ENCODE data around the gene PDP2. TPM values are rescaled to one million over a fixed set of nuclear protein-coding genes. Genes with fewer than 3 reads are reported as not detected.

The PDP2 gene
- total RNA-seq, 6 donors from 2014 or later: 12.3 to 24.6 (median 17.4) TPM

- H3K9me3 ChIP-seq: no peaks in the 10 kb centered on the region
- no peak for ATAC-seq (ENCODE audit: low FRiP score in 2 of 2)
- no peak for DNase-seq
- no peak overlapping the region for H3K27ac ChIP-seq
- no peak overlapping the region for H3K4me3 ChIP-seq
- H3K27me3 ChIP-seq: peaks cover 0 to 18% (median 8%) of the 10 kb centered on the region in 4 donors
- H3K36me3 ChIP-seq: no peaks in the 10 kb centered on the region
- H3K4me1 ChIP-seq: peaks cover 13 to 14% (median 14%) of the 10 kb centered on the region in 4 donors
- 62 to 64% methylated on average over 3 of the region's 3 CpGs for WGBS, 2 donors
- no peak for TF ChIP-seq CTCF (IDR thresholded peaks at IDR 0.05)
- TF ChIP-seq EP300 (IDR thresholded peaks at IDR 0.05): no peak
- TF ChIP-seq POLR2AphosphoS5 (IDR thresholded peaks at IDR 0.05): no peak
- TF ChIP-seq POLR2A (IDR thresholded peaks at IDR 0.05): no peak
Observed at GRCh38 chr16:66840883-66841282, 39.4 kb upstream of the PDP2 start.

GRCh38 chr16:66841366-66841765 is 38.9 kb upstream of the PDP2 start:
- ATAC-seq (ENCODE audit: low FRiP score in 2 of 2) (no peak), DNase-seq (no peak)
- no peak for TF ChIP-seq POLR2A (IDR thresholded peaks at IDR 0.05)
- TF ChIP-seq EP300 (IDR thresholded peaks at IDR 0.05): no peak
- no peak for TF ChIP-seq CTCF (IDR thresholded peaks at IDR 0.05)
- TF ChIP-seq POLR2AphosphoS5 (IDR thresholded peaks at IDR 0.05): no peak
- Histone ChIP-seq H3K4me1 (peaks cover 13 to 14% (median 14%) of the 10 kb centered on the region in 4 donors), H3K27me3 (peaks cover 0 to 18% (median 8%) of the 10 kb centered on the region in 4 donors), H3K9me3 (no peaks in the 10 kb centered on the region), H3K36me3 (no peaks in the 10 kb centered on the region), H3K27ac (no peak overlapping the region), H3K4me3 (no peak overlapping the region)
- 84 to 89% methylated on average over 4 of the region's 4 CpGs for WGBS, 2 donors

GRCh38 chr16:66842765-66843164 is 37.5 kb upstream of the PDP2 start:
- Histone ChIP-seq H3K4me1 (peaks cover 13 to 14% (median 14%) of the 10 kb centered on the region in 4 donors), H3K27me3 (peaks cover 0 to 18% (median 8%) of the 10 kb centered on the region in 4 donors), H3K36me3 (no peaks in the 10 kb centered on the region), H3K4me3 (no peak overlapping the region), H3K27ac (no peak overlapping the region), H3K9me3 (no peaks in the 10 kb centered on the region)
- 80 to 83% methylated on average over 7 of the region's 7 CpGs for WGBS, 2 donors
- TF ChIP-seq CTCF (IDR thresholded peaks at IDR 0.05) (no peak), POLR2AphosphoS5 (IDR thresholded peaks at IDR 0.05) (no peak), POLR2A (IDR thresholded peaks at IDR 0.05) (no peak), EP300 (IDR thresholded peaks at IDR 0.05) (no peak)
- DNase-seq: no peak
- peak in 1 of 2 donors; percentile 15 for ATAC-seq (ENCODE audit: low FRiP score in 2 of 2)

- DNase-seq (no peak), ATAC-seq (ENCODE audit: low FRiP score in 2 of 2) (no peak)
- H3K4me3 ChIP-seq: no peak overlapping the region
- WGBS, 2 donors: 93 to 98% methylated on average over 2 of the region's 2 CpGs
- no peaks in the 10 kb centered on the region for H3K36me3 ChIP-seq
- no peaks in the 10 kb centered on the region for H3K9me3 ChIP-seq
- H3K27ac ChIP-seq: no peak overlapping the region
- peaks cover 13 to 14% (median 14%) of the 10 kb centered on the region in 4 donors for H3K4me1 ChIP-seq
- H3K27me3 ChIP-seq: peaks cover 0 to 18% (median 8%) of the 10 kb centered on the region in 4 donors
- TF ChIP-seq EP300 (IDR thresholded peaks at IDR 0.05) (no peak), POLR2A (IDR thresholded peaks at IDR 0.05) (no peak), POLR2AphosphoS5 (IDR thresholded peaks at IDR 0.05) (no peak), CTCF (IDR thresholded peaks at IDR 0.05) (no peak)
Observed at GRCh38 chr16:66843191-66843590, 37.1 kb upstream of the PDP2 start.

GRCh38 chr16:66844009-66844341 is 36.3 kb upstream of the PDP2 start:
- TF ChIP-seq POLR2A (IDR thresholded peaks at IDR 0.05) (no peak), CTCF (IDR thresholded peaks at IDR 0.05) (no peak), EP300 (IDR thresholded peaks at IDR 0.05) (no peak)
- no peak for DNase-seq
- Histone ChIP-seq H3K9me3 (no peaks in the 10 kb centered on the region), H3K4me1 (peaks cover 13 to 14% (median 14%) of the 10 kb centered on the region in 4 donors), H3K27me3 (peaks cover 0 to 18% (median 8%) of the 10 kb centered on the region in 4 donors), H3K4me3 (peak overlapping the region in 3 of 4 donors; percentile 32 to 47 (median 43)), H3K36me3 (no peaks in the 10 kb centered on the region), H3K27ac (no peak overlapping the region)
- ATAC-seq (ENCODE audit: low FRiP score in 2 of 2): peak in 1 of 2 donors; percentile 8
- 8 to 10% methylated on average over 5 to 14 of the region's 14 CpGs for WGBS, 2 donors
